ENCODE results near the gene ZFP92.

- TF ChIP-seq CTCF (IDR thresholded peaks at IDR 0.05) (no peak), POLR2A (IDR thresholded peaks at IDR 0.05) (no peak), EP300 (IDR thresholded peaks at IDR 0.05) (no peak), POLR2AphosphoS5 (IDR thresholded peaks at IDR 0.05) (no peak)
Measured at GRCh38 chrX:153382563-153383482, 28.4 kb upstream of the ZFP92 start.

Measured in gastroesophageal sphincter (tissue), 3 donors.